GM19025 (cell line): ENCODE results near the gene PHF1.

ENCODE experiments used
- ATAC-seq: cut with Tn5 transposase; IDR thresholded peaks from one replicate; pipeline ENCODE4 v1.9.1; 2021; ENCODE audit warnings: mild to moderate bottlenecking, low read depth, moderate library complexity; ENCODE audit not compliant: unreplicated experiment

PHF1 gene

DNA sequence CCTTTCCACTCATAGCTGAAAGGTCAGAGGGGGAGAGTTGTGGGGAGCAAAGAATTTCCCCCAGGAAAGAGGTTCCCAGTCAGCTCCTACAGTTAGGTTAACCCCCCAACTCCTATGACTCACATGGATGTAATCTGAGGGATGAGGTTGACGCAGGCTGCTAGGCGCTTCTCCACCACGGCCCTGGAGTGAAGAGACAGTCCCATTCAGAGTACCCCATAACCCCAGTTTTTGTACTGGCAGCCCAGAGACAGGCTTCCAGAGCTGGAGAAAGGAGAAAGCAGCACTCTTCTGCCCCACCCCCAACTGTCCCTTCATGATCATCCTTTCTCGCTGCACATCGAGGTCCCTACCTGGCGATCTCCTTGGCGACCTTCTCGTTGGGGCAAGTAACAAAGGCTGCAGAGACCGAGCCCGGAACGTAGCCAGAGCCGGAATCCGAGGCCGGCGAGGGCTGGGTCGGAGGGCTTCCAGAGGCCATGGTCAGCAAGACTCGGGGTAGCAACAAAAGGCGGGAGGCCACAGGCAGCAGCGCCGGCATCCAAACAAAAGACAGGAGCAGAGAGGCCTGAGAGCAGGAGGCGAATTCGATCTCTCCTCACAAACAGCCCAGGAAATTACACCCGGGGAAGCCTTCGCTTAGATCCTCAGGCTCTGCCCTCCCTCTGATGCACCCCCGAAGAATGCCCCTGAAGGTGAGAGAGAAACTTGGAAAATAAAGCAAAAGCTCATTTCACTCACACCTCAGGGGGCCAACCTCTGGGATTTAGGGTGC, 6.5 kb downstream of the PHF1 start:
- no peak for ATAC-seq

DNA sequence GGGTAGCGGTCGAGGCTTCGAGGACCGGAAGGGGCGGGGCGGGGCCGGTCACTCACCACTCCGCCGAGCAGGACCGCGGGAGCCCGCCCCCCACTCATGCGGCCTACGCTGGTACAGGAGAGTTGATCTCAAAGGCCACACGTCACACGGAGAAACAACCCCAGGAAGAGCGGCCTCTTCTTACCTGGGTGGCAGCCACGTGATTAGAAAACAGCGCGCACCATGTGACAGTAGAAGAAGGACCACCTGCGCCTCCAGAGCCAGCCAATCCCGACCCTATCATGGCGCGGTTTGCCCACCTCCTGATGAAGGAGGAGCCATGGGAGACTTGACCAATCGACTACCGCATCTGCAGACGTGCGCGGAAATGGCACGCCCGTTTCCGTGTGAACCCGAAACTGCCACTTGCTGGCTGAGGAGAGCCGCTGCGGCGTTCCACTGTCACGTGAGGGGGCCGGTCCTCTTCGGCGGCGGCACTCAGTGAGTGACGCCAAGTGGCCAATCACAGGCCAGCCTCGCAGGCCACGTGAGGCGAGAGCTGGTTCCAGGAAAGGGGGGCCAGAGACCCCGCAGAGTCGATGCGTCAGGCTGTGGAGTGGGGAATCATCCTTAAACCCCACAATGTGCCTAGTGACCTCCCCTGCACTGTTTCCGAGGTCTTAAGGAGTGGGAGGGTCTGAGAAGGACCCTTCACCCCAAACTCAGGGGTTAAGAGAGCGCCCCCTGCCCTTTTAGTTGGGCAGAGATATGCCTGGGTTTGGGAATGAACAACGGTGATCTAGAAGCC, 7.3 kb downstream of the PHF1 start, which contains the start of gene CUTA:
Gene CUTA, minus strand, starts transcription at position 205 of the 787 bp plus-strand sequence. Its CDS starts 107 bp downstream, at position 98.
- ATAC-seq: peak; percentile 89

DNA sequence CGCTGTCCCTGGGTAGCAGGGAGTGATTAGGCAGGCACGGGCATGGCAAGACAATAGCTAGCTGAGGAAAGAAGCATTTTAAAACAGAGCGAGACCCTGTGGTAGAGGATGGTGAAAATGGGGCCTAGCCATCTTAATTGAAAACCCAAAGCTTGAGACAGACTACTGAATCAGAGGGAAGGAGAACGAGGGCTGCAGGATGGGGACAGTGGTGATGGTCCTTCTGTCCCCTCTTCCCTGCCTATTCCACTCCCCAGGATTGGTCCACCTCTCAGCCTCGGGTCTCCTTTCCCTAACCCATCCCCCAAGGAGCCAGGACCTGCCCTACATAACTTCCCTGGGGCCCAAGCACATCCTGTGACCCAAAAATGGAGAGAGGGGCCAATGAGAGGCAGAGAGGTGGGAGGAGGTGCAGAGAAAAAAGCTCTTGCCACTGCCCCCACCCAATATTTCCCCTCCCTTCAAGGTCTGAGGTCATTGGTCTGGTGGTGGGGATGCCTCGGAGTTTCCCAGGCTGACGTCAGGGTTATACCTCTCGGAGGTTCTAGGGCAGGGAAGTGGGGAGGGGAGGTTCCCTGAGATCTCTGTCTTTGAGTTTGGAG, 8.0 kb downstream of the PHF1 start:
- no peak for ATAC-seq

DNA sequence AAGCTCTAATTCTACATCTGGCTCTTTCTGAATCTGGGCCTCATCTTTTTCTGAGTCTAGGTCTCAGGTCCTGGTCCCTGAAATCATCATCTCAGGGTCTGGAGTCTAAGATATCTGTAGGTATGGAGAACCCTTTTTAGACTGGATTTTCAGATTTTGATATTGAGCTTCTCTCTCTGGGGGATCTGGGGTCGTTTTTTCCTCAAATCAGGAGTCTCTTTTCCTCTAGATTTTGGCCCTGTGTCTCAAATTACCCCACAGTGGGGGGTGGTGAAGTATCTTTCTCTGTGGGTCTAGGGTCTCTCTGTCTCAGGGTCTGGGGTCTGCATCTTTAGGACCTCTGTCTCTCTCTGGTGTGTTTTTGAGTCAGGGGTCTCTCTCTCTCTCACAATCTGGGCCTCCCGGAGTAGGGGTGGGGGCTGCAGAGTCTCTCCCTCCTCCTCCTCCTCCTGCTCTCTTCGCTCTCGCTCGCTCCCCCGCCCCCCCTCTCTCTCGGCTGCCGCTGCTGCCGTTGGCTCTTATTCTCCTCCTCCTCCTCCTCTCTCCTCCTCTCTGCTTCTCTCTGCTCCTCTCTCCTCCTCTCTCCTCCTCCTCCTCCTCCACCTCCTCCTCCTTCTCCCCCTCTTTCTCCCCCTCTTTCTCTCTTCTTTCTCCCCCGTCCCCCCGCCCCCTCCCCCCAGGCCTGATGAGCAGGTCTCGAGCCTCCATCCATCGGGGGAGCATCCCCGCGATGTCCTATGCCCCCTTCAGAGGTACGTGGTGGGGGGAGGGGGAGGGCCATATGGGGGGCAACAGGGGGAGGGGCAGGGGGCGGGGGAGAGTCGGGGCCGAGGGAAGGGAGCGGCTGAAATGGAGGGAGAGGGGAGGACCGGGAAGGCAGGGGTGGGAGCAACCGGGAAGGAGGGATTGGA, 9.0 kb downstream of the PHF1 start, which contains the start of gene SYNGAP1:
Gene SYNGAP1, plus strand, starts transcription at position 486 of the 911 bp plus-strand sequence. Its CDS starts 200 bp downstream, at position 686.
- no peak for ATAC-seq

DNA sequence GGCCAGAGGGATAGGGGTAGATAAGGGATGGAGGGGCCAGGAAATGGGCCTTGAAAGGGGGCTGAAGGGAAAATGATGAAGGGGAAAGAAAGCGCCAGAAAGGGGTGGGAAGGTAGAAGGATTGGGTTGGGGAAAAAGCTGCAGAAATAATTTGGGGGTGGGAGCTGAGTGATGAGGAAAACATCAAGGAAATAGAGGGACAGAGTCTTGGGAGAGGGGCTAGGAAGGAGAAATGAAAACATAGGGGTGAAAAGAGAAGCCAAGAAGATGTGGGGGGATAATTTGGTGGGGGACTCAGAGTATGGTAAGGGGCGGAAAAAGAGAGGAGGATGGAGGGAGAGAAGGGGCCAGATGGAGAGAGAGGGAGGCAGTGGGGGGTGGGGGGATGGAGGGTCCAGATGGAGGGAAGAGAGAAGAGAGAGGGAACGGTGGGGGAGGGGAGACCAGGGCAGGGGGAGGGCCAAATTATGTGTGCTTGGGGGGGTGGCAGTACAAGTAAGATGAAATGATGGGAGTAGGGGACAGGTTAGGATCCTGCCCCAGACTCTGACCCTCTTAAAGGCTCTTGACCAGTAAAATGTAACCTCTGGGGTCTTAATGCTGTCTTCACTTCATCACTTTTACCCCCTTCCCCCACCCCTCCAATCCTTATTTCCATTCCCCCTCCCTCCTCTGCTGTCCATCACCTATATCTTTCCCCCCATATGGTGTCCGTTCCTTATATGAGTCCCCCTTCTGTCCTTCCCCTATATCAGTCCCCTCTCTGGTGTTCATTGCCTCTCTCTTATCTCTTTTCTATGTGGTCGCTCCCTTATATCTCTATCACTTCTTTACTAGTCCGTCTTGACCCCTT, 9.9 kb downstream of the PHF1 start:
- ATAC-seq: no peak

DNA sequence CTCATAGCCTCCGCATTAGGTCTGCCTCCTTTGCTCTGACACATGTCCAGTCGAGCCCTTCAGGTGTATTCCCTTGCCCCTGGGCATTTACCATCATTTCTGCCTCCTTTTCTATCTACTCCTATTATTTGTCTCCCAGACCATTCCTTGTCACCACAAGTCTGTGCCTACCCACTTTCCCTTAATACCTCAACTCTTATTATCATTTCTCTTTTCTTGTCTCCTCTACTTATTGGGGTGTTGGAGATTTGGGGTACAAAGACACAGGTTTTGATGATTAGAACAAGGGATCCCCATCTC, 10.5 kb downstream of the PHF1 start:
- ATAC-seq: no peak

DNA sequence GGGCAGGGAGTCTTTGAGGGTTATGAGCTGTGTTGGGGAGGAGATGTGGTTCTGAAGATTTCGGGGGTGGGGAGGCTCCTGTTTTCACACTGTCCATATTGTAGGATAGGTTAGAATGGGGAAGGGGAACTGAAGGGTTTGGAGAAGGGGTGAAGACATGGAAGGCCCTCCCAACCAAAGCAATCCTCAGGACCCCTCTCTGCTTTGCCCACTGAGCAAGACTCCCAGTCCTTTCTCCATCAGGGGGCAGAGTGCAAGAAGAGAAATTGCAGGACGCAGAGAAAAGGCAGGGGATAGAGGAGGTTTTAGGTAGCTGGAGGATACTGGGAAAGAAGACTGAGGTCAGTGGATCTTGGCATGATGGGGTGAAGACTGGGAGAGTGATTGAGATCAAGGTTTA, 13.0 kb downstream of the PHF1 start:
- no peak for ATAC-seq

DNA sequence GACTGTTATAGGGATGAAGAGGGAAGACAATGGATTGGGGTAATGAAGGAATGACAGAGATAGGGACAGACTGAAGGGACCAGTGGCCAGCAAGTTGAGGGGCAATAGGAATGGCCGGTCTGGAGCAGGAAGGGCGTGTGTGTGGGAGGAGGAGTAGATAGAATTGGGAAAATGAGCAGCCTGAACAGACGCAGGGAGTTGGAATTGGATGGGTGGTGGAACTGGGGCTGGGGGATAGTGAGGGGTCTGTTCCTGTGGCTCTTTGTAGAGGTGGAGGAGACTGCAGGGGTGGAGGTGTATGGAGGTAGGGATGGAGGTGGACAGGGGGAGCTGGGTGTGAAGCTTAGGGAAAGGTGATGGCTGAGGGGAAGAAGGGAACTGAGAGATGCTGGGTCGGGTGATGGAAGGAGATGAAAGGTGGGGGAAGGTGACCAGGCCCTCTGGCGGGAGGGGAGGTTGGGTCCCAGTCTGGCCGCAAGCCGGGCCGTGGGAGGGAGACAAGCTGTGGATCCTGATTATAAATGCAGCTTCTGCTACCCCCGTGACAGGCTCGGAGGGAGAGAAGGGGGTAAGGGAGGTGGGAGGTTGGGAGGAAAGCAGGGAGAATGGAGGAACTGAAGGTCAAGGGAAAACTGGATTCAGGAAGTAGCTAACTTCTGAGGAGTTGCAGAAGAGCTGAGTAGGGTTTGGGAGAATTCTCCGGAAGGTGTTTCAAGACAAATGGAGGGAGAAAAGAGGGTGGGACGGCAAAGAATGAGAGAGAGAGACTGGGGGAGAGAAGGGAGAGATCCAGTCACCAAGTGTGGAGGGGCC, 14.2 kb downstream of the PHF1 start:
- ATAC-seq: no peak

DNA sequence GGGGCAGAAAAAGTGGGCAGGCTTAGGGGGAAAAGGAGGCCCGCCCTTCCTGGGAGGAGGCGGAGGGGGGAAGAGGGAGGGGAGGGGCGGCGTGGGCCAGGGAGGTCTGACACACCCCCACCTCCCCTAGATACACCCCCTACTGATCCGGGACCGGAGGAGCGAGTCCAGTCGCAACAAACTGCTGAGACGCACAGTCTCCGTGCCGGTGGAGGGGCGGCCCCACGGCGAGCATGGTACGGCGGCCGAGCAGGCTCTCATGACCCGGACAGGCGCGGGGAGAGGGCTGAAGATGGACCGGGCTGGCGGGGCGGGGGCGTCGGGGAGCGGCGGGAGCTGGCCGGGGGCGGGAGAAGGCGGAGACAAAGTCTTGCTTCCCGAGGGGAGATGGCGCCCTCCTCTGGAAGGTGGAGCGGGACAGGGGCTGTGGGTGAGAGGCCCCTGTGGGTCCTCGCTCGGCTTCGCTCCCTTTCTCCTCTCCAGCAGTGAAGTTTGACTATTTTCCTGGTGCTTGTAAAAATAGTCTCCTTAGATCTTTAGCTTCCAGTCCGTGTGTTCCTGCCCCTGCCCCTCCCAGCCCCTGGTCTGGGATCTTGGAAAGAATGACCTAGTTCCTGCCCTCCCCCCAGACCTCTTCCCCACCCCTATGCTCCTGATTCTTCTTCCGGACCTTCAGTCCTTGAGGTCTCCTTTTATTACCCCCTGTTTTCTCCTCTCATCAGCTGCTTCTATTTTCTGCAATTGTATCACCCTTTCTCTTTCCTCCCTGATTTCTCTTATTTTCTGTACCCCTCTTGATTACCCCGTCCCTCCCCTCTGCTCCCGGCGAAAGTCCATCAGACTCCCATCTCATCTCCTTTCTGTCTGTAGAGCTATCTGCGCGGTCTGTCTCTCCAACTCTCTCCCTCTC, 15.1 kb downstream of the PHF1 start:
- ATAC-seq: no peak

DNA sequence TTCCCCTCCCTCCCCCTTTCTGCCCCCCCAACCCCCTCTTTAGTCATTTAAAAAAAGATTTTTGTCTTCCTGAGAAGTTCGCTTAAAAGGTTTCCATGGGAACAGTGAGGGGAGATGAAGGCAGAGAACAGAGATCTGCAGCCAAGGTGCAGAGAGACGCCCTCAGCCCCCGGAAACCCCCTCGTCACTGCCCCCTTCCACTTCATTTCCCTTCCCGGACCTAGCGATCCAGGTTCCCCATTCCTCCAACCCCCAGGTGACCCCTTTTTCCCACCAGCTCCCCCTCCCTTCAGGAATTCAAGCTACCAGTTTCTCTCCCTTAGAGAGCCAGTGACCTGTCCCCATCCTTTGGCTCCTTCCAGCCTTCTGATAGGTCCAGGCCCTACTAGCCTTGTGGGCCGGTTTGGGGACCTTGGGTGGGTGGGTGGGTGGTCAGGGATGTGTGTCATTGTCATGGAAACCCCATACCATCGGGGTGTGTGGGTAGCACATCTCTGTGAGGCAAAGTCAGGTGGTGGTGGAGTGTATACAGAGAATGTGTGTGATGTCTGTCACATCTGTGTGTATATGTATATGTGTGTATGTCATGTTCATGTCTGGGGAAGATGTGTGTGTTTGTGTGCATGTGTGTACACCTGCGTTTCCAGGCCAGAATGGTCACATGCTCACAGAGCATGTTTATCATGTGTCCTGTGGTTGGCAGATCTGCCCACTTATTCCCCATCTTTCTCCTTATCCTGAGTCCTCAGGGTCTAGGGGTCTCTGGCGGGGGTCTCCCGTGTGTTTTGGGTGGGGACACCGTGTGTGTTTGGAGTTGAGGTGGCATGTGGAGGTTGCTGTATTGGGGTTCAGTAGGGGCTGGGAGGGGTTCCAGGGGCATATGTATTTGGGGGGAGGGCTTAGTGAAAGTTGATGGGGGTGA, 16.0 kb downstream of the PHF1 start:
- ATAC-seq: no peak

DNA sequence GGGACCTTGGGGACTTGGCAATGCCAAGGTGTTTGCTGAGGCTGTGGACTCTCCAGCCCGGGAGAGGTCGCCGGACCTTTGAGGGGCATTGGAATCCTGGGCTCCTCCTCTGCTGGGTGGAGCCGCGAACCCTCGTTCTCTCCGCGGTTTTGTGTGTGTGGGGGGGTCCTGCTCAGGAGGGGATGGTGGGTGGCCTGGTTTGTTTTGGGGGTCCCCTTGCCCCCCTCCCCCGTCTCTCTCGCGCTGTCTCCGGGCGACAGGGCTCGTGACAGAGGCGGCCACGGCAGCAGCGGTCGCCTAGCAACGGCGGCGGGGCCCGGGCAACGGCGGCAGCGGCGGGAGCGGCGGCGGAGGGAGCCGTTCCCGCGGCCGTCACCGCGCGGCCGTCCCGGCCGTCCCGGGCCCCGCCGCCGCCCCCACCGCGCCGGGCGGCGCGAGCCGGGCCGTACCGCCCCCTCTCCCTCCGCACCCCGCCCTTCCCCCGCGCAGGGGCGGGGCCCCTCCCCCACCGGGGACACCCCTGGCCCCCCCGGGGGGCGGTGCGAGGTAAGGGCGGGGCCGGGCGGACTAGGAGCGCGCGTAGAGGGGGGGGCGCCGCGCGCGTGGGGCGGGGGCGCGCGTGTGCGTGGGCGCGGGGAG, 16.9 kb downstream of the PHF1 start:
- no peak for ATAC-seq

DNA sequence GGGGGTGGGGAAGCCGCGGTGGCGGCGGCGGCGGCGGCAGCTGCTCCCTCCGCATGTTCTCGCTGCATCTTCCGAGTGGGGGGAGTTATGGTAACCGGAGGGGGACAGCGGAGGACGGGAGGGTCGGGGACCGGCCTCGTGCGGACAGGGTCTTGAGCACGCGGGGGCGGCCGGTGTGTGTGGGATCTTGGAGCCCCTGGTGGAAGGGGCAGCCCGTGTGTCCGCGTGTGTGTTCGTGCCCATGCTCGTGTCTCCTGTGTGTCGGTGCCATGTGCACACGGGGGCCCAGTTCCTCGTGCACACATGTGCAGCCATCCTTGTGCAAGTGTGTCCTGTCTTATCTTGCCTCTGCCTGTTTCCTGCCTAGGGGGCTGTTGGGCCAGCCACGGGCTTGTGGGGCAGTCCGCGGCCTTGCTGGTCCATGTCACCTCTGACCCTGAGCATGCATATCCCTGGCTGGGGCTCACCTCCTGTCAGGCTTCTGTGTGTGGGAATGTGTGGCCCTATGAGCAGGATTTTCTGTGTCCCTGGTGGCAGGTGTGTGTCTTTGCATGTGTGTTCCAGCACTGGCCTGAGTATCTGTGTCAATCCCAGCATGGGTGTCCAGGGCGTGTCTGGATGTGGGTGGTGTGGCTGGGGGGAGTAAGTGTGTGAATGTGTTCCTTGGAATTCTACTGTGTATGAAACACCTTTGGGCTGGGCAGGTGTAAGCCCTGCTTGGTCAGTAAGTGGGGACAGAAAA, 17.6 kb downstream of the PHF1 start:
- no peak for ATAC-seq

DNA sequence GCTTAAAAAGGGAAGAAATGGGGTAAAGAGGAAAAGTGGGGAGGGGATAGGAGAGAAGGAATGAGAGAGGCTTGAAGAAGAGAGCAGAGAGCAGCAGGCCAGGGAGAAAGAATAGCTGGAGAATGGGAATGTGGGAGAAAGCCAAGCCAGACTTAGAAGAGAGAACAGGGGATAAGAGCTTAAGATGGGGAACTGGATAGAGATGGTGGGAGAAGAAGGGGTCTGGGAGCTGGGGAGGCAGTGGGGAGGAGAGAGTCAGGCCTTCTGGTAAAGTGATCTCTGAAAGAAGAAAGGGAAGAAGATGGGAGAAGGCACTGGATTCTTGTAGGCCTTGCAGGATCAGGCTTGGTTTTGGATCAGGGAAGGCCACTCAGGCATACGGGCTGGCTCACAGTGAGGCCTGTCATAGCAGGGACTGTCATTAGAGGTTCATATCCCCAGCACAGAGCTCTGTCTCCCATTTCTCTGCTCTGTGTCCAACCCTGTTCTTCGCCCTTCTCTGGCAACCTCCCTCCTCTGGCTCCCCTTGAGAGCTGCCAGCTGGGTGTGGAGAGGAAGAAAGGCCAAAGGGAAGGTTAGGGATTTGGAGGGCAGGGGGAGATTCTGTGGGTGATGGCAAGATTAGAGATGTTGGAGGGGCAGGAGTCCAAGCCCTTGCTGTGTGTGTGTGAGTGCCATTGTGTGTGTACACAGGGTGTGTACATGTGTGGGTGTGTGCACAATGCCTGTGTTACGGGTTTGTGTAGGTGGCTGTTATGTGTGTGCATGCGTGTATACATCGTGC, 18.3 kb downstream of the PHF1 start:
- ATAC-seq: no peak

DNA sequence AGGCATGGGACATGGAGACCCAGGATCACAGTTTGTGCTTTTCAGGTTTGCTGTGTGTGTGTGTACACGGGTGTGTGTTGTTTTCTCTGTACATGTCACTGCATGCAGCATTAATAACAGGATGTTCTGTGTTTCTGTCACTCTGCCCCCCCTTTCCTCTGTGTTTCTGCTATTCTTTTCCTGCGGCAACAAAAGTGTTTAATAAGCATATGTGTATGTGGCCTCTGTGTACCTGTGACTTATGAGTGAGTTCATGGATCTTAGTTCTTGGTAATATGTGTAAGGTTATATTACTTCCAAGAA, 18.9 kb downstream of the PHF1 start:
- ATAC-seq: no peak

DNA sequence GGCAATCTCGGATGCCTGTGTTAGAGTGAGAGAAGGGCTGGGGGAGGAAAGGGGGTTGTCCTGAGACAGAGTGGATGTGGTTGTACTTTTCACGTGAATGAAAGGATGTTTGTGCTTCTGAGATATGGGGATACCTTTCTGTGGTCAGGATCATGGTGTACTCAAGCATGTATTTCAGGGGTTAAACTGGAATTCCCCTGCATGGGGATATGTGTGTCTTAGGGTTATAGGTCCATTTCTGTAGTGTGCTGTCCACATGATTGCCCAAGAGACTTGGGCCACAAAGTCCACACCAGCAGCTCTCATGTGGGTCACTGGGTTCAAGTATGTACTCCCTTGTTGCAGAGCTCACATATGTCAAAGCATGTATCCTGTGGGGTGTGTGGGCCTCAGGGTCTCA, 19.5 kb downstream of the PHF1 start:
- ATAC-seq: no peak
